MM.1S (cell line): ENCODE measurements around the gene ITPR1.

ENCODE experiments used
- EZH2 ChIP-seq: fragments of 300-600 bp; sonication (generic); optimal IDR thresholded peaks from 2 replicates; pipeline ENCODE3; 2017; ENCODE audit warnings: low read depth, mild to moderate bottlenecking, antibody characterized with exemption, low read length, mixed read lengths
- EZH2phosphoT487 ChIP-seq: fragments of 300-600 bp; sonication (generic); IDR thresholded peaks from 2 replicates; pipeline ENCODE4 v1.6.1; 2018; ENCODE audit warnings: antibody characterized with exemption, low read length
- TF ChIP-seq, protein P1 (sequence below): fragments of 300-600 bp; sonication (generic); IDR thresholded peaks from 2 replicates; pipeline ENCODE4 v1.5.1; 2016; ENCODE audit warnings: antibody characterized with exemption, low read length, mixed read lengths

- TF ChIP-seq, protein P1, sequence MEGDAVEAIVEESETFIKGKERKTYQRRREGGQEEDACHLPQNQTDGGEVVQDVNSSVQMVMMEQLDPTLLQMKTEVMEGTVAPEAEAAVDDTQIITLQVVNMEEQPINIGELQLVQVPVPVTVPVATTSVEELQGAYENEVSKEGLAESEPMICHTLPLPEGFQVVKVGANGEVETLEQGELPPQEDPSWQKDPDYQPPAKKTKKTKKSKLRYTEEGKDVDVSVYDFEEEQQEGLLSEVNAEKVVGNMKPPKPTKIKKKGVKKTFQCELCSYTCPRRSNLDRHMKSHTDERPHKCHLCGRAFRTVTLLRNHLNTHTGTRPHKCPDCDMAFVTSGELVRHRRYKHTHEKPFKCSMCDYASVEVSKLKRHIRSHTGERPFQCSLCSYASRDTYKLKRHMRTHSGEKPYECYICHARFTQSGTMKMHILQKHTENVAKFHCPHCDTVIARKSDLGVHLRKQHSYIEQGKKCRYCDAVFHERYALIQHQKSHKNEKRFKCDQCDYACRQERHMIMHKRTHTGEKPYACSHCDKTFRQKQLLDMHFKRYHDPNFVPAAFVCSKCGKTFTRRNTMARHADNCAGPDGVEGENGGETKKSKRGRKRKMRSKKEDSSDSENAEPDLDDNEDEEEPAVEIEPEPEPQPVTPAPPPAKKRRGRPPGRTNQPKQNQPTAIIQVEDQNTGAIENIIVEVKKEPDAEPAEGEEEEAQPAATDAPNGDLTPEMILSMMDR: no peak
- TF ChIP-seq EZH2 (no peak), EZH2phosphoT487 (no peak)
Observed at GRCh38 chr3:4830586-4830914, 337.4 kb downstream of the ITPR1 start.
